ENCODE results near the gene RASSF1. TPM values are rescaled to one million over a fixed set of nuclear protein-coding genes. Genes with fewer than 3 reads are reported as not detected.

RASSF1 gene
- total and polyA plus RNA-seq, 2 of the 4 experiments (the other 2 are of a cell fraction): 17.4 to 53.4 TPM

- ChIA-PET POLR2A (ENCODE audit: unreplicated experiment) (no interaction called here), CTCF (no interaction called here)
- dilution Hi-C loops (cut with HindIII; ENCODE audit: low sequenced_read_pairs, unreplicated experiment): no loop called here
- H3K9ac ChIP-seq (ENCODE audit: low read depth, low read length): no peak overlapping the region
- peaks cover 29 to 56% of the 10 kb centered on the region in 2 experiments for H3K79me1 ChIP-seq (ENCODE audit: low read depth in 1 of 2, low read length in 2 of 2)
- H2BK5ac ChIP-seq (ENCODE audit: low read depth, low read length, poor library complexity, severe bottlenecking): no peak overlapping the region
- no peak overlapping the region for H3K56ac ChIP-seq (ENCODE audit: extremely low read depth, insufficient read depth, low read length)
- intact Hi-C loops (cut with micrococcal nuclease): no loop called here
- H2BK120ac ChIP-seq (ENCODE audit: low read depth, low read length): no peak overlapping the region
- H2AFZ ChIP-seq (replicated peaks; ENCODE audit: low read length, poor library complexity): no peak overlapping the region
- no CpG with 5 or more reads among the region's 6 CpGs for WGBS, 2 experiments (ENCODE audit: extremely low coverage in 2 of 2, insufficient read length in 1 of 2)
- no peak overlapping the region for H4K8ac ChIP-seq (ENCODE audit: low read depth in 2 of 2, low read length in 2 of 2)
- no peaks in the 10 kb centered on the region for H3K27me3 ChIP-seq (ENCODE audit: control insufficient read depth, insufficient read depth, low read length)
- H3K36me3 ChIP-seq (ENCODE audit: control insufficient read depth, insufficient read depth, low read length): peaks cover 38% of the 10 kb centered on the region
- ATAC-seq (ENCODE audit: low read depth) (no peak), DNase-seq (no peak)
- no peak overlapping the region for H2BK20ac ChIP-seq (ENCODE audit: low read depth, low read length)
- H3K4ac ChIP-seq (ENCODE audit: low read depth, low read length): no peak overlapping the region; the same call in 1 of the 2 replicates
- TF ChIP-seq MAFK (IDR thresholded peaks at IDR 0.05; ENCODE audit: low read depth, low read length) (no peak), ELK1 (IDR thresholded peaks at IDR 0.05; ENCODE audit: borderline replicate concordance, low read depth, low read length) (no peak), CHD1 (IDR thresholded peaks at IDR 0.05; ENCODE audit: low read depth, low read length) (no peak), MAZ (IDR thresholded peaks at IDR 0.05; ENCODE audit: borderline replicate concordance, low read depth, low read length) (no peak), RFX5 (IDR thresholded peaks at IDR 0.05; ENCODE audit: low read depth, low read length) (no peak), MXI1 (IDR thresholded peaks at IDR 0.05; ENCODE audit: borderline replicate concordance, low read depth, low read length) (no peak), BHLHE40 (IDR thresholded peaks at IDR 0.05; ENCODE audit: low read depth, low read length) (no peak), POLR2A (IDR thresholded peaks at IDR 0.05; ENCODE audit: low read depth, low read length) (no peak), SMC3 (IDR thresholded peaks at IDR 0.05; ENCODE audit: low read depth, low read length) (no peak), FOS (IDR thresholded peaks at IDR 0.05; ENCODE audit: low read depth, low read length) (no peak), CTCF (conservative IDR thresholded peaks at IDR 0.05; ENCODE audit: low read depth, low read length) (no peak), NFE2L2 (IDR thresholded peaks at IDR 0.05; ENCODE audit: low read depth, low read length) (no peak), USF2 (IDR thresholded peaks at IDR 0.05; ENCODE audit: low read depth, low read length) (no peak), RCOR1 (IDR thresholded peaks at IDR 0.05; ENCODE audit: insufficient replicate concordance, low read length) (no peak), RAD21 (IDR thresholded peaks at IDR 0.05; ENCODE audit: low read length) (no peak), CEBPB (IDR thresholded peaks at IDR 0.05; ENCODE audit: low read depth, low read length) (no peak)
- H3K4me3 ChIP-seq (ENCODE audit: insufficient read depth, low read depth, low read length): no peak overlapping the region
- peaks cover 23% of the 10 kb centered on the region for H3K9me1 ChIP-seq (ENCODE audit: insufficient read depth, low read length)
- H3K9me3 ChIP-seq (ENCODE audit: control insufficient read depth, insufficient read depth, low read length): no peaks in the 10 kb centered on the region
- no peak overlapping the region for H4K91ac ChIP-seq (ENCODE audit: insufficient read depth, low read depth, low read length)
- 0 out of 2 replicates have a peak, but pooled peaks cover 18% of the 10 kb centered on the region for H4K20me1 ChIP-seq (ENCODE audit: insufficient read depth, low read length)
- H3K18ac ChIP-seq (ENCODE audit: low read depth, low read length): no peak overlapping the region
- peaks cover 22% of the 10 kb centered on the region for H3K4me1 ChIP-seq (ENCODE audit: control insufficient read depth, insufficient read depth, low read length)
- no peak overlapping the region for H3K23ac ChIP-seq (ENCODE audit: low read depth, low read length)
- H4K5ac ChIP-seq (ENCODE audit: low read depth, low read length): no peak overlapping the region
- BruUV-seq (replicated peaks): no TSS peak
- in situ Hi-C loops (cut with MboI; ENCODE audit: low sequenced_read_pairs): no loop called here
- H2BK15ac ChIP-seq (ENCODE audit: low read depth, low read length): no peak overlapping the region
- H2AK9ac ChIP-seq (replicated peaks; ENCODE audit: low read depth, low read length, poor library complexity): peak overlapping the region; percentile 68
- H3K14ac ChIP-seq (replicated peaks; ENCODE audit: low read depth, low read length): no peak overlapping the region
- H3K27ac ChIP-seq (ENCODE audit: insufficient read depth, low read length): no peak overlapping the region
- H2AK5ac ChIP-seq (ENCODE audit: low read depth, low read length): peak overlapping the region; percentile 5; the same call in 1 of the 2 replicates
- no peak overlapping the region for H3K4me2 ChIP-seq (ENCODE audit: low read depth, low read length)
Measured at GRCh38 chr3:50317300-50317699, 23.3 kb downstream of the RASSF1 start.

Measured in IMR-90 (cell line).